Breast epithelium (tissue), 4 donors: ENCODE data around the gene MCL1. TPM values are rescaled to one million over a fixed set of nuclear protein-coding genes. Genes with fewer than 3 reads are reported as not detected.

Experiments
- DNase-seq, 2 donors: peaks; one replicate each; pipeline ENCODE4 v3.0.0-alpha.2; 2019; ENCODE audit warnings: low spot score in 2 of 2
- H3K27ac ChIP-seq, 2 donors: fragments of 200-600 bp; sonication (generic) in 1 of 2; one replicate each; pipeline ENCODE4 v1.5.1; 2016 to 2019; ENCODE audit warnings: mild to moderate bottlenecking in 1 of 2
- H3K27me3 ChIP-seq, 2 donors: fragments of 200-600 bp; sonication (generic) in 1 of 2; one replicate each; pipeline versions ENCODE4 v1.5.1 to v1.6.0; 2017 to 2019; ENCODE audit warnings: control low read depth in 1 of 2, mild to moderate bottlenecking in 1 of 2
- H3K36me3 ChIP-seq: fragments of 200-600 bp; one replicate; pipeline ENCODE4 v1.5.1; 2019
- H3K4me1 ChIP-seq, 2 donors: fragments of 200-600 bp; sonication (generic); one replicate each; pipeline ENCODE4 v1.5.1; 2016 to 2019; ENCODE audit warnings: control low read depth in 1 of 2
- H3K4me3 ChIP-seq, 3 donors: fragments of 200-600 bp; sonication (generic); 1 replicate in 2 of 3; 2 replicates in 1 of 3; pipeline ENCODE4 v1.5.1; 2016 to 2019; ENCODE audit warnings: mild to moderate bottlenecking in 3 of 3, moderate library complexity in 2 of 3
- H3K9me3 ChIP-seq, 2 donors: fragments of 200-600 bp; sonication (generic) in 1 of 2; one replicate each; pipeline ENCODE4 v1.5.1; 2016 to 2019; ENCODE audit warnings: control low read depth in 1 of 2
- POLR2A ChIP-seq: fragments of 450-650 bp; IDR thresholded peaks from one replicate; pipeline ENCODE4 v1.6.1; 2016; ENCODE audit warnings: antibody characterized with exemption, mild to moderate bottlenecking, moderate library complexity
- POLR2AphosphoS5 ChIP-seq, 3 donors: sonication (generic); formaldehyde crosslinking; IDR thresholded peaks; one replicate each; pipeline ENCODE4 v1.6.1; 2017; ENCODE audit warnings: antibody characterized with exemption in 3 of 3
- intact Hi-C: fragments of 100-400 bp; cut with DNase I; formaldehyde crosslinking; loops from one replicate; pipeline ENCODE4 v1.15.1; 2023; ENCODE audit warnings: low total_unique reads
- total RNA-seq, 3 donors: library from RNA; depleted of rRNA; stranded (reverse); fragments of >200 nt; gene quantifications; one replicate each; pipeline ENCODE4 v1.1.0, GENCODE V29; 2016
- TF ChIP-seq, protein P1 (sequence below), 3 donors: fragments of 450-650 bp; IDR thresholded peaks; one replicate each; pipeline ENCODE4 v1.5.1; 2016 to 2017; ENCODE audit warnings: antibody characterized with exemption in 3 of 3, mild to moderate bottlenecking in 3 of 3, moderate library complexity in 3 of 3

Gene MCL1
- total RNA-seq, 3 donors from 2014 or later = 257 to 535 (median 333) TPM

DNA sequence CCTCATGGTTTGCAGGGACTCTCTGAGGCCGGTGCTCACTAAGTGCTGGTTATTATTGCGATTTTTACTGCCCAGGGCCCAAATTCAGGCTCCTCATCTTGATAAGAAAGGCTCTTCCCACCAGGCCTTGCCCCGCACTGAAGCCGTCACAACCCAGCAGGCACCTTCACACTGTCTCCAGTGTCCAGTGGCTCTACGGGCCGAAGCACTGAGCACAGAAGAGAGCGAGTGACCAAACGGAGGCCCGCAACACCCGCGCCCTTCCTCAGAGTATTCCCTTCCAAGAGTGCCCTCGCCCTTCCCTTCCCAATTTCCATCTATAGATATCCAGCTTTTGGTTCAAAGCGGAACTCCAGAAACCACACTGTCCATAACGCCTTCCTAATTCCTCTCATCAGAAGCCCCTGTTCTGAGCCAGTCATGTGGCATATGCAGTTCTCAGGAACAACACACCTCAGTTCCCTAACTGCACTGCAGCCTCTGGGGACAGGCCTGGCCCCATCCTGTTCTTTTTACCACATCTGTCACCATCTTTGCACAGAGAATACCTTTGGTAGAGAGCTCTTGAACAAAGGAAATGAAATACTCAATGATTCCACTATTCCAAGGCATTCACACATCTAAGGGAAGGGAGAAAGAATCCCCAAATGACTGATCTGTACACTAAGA lies 48.8 kb downstream of the MCL1 start:
- H3K27ac ChIP-seq = no peak overlapping the region
- TF ChIP-seq POLR2AphosphoS5 (IDR thresholded peaks at IDR 0.05) (no peak), POLR2A (no peak)
- TF ChIP-seq, protein P1, sequence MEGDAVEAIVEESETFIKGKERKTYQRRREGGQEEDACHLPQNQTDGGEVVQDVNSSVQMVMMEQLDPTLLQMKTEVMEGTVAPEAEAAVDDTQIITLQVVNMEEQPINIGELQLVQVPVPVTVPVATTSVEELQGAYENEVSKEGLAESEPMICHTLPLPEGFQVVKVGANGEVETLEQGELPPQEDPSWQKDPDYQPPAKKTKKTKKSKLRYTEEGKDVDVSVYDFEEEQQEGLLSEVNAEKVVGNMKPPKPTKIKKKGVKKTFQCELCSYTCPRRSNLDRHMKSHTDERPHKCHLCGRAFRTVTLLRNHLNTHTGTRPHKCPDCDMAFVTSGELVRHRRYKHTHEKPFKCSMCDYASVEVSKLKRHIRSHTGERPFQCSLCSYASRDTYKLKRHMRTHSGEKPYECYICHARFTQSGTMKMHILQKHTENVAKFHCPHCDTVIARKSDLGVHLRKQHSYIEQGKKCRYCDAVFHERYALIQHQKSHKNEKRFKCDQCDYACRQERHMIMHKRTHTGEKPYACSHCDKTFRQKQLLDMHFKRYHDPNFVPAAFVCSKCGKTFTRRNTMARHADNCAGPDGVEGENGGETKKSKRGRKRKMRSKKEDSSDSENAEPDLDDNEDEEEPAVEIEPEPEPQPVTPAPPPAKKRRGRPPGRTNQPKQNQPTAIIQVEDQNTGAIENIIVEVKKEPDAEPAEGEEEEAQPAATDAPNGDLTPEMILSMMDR (IDR thresholded peaks at IDR 0.05) = no peak

DNA sequence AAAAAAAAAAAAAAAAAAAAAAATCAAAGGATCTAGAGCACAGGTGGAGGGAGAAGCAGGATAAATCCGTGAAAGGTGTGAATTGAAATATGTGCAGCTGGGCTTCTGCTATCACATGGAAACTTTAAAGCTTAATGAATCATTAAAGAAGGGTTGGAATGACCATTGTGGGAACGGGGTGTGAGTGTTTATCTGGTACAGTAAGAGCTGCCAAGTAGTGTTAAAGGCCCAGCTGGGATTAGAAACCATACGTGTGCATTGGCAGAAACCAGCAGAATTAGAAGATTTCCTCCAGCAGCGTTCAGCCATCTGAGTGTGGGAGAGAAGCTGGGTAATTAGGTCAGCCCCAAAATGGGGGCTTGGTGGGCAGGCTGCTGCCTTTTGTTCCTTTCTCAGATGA lies 50.4 kb downstream of the MCL1 start:
- no peaks in the 10 kb centered on the region for H3K9me3 ChIP-seq
- DNase-seq = no peak
- intact Hi-C loops = no loop called here

More for the DNA sequence above, 48.8 kb downstream of the MCL1 start:
- no peaks in the 10 kb centered on the region for H3K36me3 ChIP-seq
- intact Hi-C loops = no loop called here
- no peaks in the 10 kb centered on the region for H3K4me1 ChIP-seq
- no peaks in the 10 kb centered on the region for H3K27me3 ChIP-seq
- DNase-seq = no peak
- H3K4me3 ChIP-seq = no peak overlapping the region
- H3K9me3 ChIP-seq = no peaks in the 10 kb centered on the region

DNA sequence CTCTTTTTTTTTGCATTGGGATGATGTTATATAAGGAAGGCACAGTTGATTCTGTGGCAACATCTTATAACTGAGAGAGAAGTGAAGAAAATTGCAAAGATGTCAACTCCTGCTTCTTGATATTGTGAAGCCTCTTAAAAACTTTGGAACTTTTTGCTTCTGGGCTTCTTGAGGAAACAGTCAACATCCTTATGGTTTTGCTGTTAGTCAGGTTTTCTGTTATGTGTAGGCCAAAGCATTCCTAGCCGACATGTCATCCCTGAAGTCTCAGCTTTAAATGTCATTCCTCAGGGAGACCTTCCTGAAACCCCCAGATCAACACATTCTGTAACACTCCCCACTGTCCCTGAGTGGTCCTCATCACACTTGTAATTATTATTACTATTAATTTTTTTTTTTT lies 51.2 kb downstream of the MCL1 start:
- Histone ChIP-seq H3K27me3 (no peaks in the 10 kb centered on the region), H3K27ac (no peak overlapping the region), H3K9me3 (no peaks in the 10 kb centered on the region), H3K36me3 (no peaks in the 10 kb centered on the region), H3K4me1 (no peaks in the 10 kb centered on the region), H3K4me3 (no peak overlapping the region)
- TF ChIP-seq, protein P1 (IDR thresholded peaks at IDR 0.05) = no peak
- TF ChIP-seq POLR2AphosphoS5 (IDR thresholded peaks at IDR 0.05) = no peak
- TF ChIP-seq POLR2A = no peak
- DNase-seq = no peak
- intact Hi-C loops = no loop called here

More for the DNA sequence above, 50.4 kb downstream of the MCL1 start:
- Histone ChIP-seq H3K4me3 (no peak overlapping the region), H3K36me3 (no peaks in the 10 kb centered on the region), H3K27ac (no peak overlapping the region), H3K27me3 (no peaks in the 10 kb centered on the region), H3K4me1 (no peaks in the 10 kb centered on the region)
- TF ChIP-seq POLR2AphosphoS5 (IDR thresholded peaks at IDR 0.05) (no peak), POLR2A (no peak)
- TF ChIP-seq, protein P1 (IDR thresholded peaks at IDR 0.05) = no peak

DNA sequence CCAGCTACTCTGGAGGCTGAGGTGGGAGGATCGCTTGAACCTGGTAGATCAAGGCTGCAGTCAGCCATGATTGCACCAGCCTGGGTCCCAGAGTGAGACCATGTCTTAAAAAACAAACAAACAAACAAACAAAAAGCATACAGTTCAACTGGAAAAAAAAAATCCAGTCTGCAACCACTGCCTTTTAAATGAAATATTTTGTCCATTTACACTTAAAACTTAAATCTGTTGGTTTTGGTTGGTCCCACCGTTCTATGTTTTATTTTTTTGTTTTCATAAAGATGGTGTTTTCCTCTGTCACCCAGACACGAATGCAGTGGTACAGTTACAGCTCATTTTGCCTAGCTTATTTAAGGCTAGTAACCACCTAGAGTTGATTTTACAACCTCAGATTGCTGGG lies 54.1 kb downstream of the MCL1 start:
- Histone ChIP-seq H3K4me3 (no peak overlapping the region), H3K27me3 (no peaks in the 10 kb centered on the region), H3K4me1 (no peaks in the 10 kb centered on the region), H3K9me3 (no peaks in the 10 kb centered on the region), H3K27ac (no peak overlapping the region), H3K36me3 (no peaks in the 10 kb centered on the region)
- intact Hi-C loops = no loop called here
- no peak for DNase-seq
- TF ChIP-seq POLR2AphosphoS5 (IDR thresholded peaks at IDR 0.05) (no peak), POLR2A (no peak)
- TF ChIP-seq, protein P1 (IDR thresholded peaks at IDR 0.05) = no peak

Other genes with a start within 250 kb of the MCL1 start
- 10 to 100 TPM; 19.4 to 26.5 (median 20.3) TPM for gene RPRD2, start 215.5 kb downstream of the MCL1 start, total RNA-seq
- 10 to 100 TPM; 12.1 to 21.4 (median 19.9) TPM for gene TARS2, start 92.2 kb downstream of the MCL1 start, total RNA-seq
- 10 to 100 TPM in 2 of 3 donors, 1 to 10 TPM in 1; 4.0 to 53.3 (median 10.2) TPM for gene ECM1, start 71.5 kb downstream of the MCL1 start, total RNA-seq
- gene FALEC, start 63.9 kb downstream of the MCL1 start, total RNA-seq = 1 to 10 TPM in 1 of 3 donors, not detected in 2; 2.2 TPM
- gene ADAMTSL4, start 30.2 kb downstream of the MCL1 start, total RNA-seq = 10 to 100 TPM; 11.3 to 31.8 (median 30.2) TPM
- 100 to 1,000 TPM; 187 to 273 (median 194) TPM for gene ENSA, start 50.0 kb upstream of the MCL1 start, total RNA-seq
- gene GOLPH3L, start 117.5 kb upstream of the MCL1 start, total RNA-seq = 10 to 100 TPM; 22.2 to 44.3 (median 31.8) TPM
- under 1 TPM in 2 of 3 donors, not detected in 1; 0.48 to 0.66 TPM for gene HORMAD1, start 141.3 kb upstream of the MCL1 start, total RNA-seq
- gene CTSS, start 186.2 kb upstream of the MCL1 start, total RNA-seq = 100 to 1,000 TPM in 2 of 3 donors, 10 to 100 TPM in 1; 36.1 to 218 (median 153) TPM
- gene CTSK, start 228.7 kb upstream of the MCL1 start, total RNA-seq = 100 to 1,000 TPM; 111 to 590 (median 204) TPM